Ammon's horn (tissue), 1 donor: ENCODE data around the gene PTPN5.
A peak's percentile ranks its signal among the peaks of the same experiment; 100 is the strongest.
"Not testable (repeated sequence)": the region's sequence is repeated elsewhere in the genome, so short reads cannot be mapped to it uniquely, and the experiment has no call there.

Source experiments
- DNase-seq: peaks from one replicate; pipeline ENCODE4 v3.0.0-alpha.2; 2016; ENCODE audit warnings: low spot score

PTPN5 gene

DNA sequence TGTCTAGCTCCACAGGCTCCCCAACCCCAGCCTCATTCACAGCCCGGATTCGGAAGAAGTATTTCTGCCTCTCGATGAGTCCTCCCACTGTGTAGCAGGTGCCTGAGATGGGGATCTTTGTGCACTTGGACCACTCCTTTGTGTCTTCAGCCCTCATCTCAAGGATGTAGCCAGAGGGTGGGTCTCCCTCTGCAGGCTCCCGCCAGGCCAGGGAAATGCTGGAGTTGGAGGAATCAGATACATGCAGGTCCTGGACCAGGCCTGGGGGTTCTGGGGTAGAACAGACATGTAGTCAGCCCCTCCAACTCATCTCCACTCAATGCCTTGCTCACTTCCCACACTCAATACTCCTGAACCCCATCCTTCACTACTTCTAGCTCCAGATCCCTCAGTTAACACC lies 82.2 kb downstream of the PTPN5 start:
- no peak for DNase-seq

GRCh38 chr11:18707811-18708340 lies 83.7 kb downstream of the PTPN5 start:
- DNase-seq, result no peak

DNA sequence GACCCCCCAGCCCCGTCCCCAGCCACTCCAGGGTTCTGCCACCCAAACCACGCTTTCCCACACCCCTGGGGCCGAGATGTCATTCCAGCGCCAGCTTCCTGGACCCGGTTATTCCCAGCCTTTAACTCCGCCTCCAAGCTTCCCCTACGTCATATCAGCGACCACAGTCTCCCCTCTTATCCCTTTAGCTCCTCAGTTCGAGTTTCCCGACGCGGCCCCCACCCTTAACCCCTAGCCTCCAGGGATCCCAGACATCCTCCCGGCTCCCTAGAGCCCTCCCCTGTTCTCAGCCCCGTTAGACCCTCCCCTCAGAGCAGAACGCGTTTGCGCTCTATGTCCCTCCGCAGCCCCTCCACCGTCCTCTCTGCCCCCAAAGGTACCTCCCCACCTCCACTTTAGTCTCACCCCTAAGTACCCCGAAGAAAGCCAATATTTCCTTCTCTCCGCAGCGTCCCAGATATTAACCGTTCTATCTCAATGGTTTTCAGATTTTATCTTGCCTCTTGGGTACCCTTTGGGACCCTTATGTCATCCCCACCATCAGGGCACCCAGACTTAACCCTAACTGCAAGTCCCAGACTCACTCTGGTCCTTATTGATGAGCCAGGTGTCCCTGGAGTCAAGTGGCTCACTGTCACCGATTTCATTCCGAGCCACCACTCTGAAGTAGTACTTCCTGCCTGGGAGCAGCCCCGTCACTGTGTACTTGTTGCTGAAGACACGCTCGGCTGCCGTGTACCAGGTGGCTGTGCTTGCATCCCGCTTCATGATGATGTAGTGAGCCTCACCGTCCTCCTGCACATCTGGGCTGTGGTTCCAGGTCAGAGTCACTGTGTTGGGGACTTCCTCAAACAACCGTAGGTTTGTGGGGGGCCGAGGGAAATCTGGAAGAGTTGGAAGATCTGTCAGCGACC lies 85.0 kb downstream of the PTPN5 start:
- peak; percentile 61 for DNase-seq

- peak; percentile 48 for DNase-seq
Measured at GRCh38 chr11:18705651-18706281, 85.8 kb downstream of the PTPN5 start.

- DNase-seq, result no peak
Measured at GRCh38 chr11:18704698-18705097, 86.9 kb downstream of the PTPN5 start.

DNA sequence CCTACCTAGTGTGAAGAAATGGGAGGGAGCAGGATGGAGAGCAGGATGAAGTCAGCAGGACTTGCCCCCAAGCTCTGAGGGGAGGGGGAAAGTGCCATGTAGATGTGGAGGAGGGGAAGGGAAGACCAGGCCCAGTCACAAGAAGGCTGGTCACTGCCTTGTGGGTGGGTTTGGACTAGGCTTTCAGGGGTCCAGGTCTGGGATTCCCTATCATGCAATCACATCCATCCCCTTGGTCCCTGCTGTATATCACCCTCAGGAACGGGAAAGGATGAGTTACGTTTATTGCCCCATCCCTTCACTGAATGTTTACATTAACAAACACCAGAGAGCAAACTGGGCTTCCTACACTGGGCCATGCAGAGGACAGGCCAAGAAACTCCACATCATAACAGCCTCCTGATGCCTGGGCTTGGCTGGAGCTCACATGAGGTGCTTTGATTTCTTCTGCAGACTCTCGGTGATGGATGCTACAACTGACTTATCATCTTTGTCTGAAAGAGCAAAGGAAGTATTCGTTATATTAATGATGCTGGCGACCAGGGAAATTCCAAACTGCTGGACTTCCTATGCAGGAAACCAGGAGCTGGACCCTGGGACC lies 87.5 kb downstream of the PTPN5 start:
- DNase-seq, result no peak

DNA sequence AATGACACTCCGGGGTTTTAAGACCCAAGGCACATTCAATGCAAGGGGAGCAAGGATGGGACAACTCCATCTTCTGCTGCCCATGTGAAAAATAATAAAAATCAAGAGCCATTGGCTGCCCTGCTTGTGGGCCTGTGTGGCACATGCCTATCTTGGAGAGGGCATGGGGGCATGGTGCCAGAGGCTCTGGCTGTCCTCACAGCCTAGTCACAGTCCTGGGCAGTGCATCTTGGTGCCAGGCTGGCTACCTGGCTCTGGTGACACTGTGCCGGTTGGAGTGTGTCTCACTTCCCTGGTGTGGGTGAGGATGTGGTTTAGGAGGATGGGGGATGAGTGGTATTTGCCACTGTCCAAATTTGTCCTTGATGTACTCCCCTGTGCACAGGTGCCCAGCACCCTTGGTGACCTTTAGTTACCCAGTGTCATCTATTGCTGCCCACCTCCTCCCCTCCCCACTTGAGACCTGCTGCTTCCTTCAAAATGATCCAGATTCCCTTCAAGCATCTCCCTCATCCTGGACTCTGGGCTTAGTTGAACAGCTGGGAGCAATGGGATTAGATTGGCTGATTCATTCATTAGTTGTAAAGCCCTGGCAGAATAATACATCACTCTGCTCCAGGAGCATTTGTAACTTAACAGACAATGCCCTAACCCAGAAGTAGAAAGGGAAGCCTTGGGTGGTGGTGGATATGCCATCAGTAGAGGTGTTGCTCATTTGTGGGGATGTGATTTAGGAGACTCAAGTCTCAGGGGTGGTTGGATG lies 88.4 kb downstream of the PTPN5 start:
- no peak for DNase-seq

GRCh38 chr11:18701614-18702216 lies 89.9 kb downstream of the PTPN5 start:
- DNase-seq, result no peak

GRCh38 chr11:18700872-18701271 lies 90.7 kb downstream of the PTPN5 start:
- no peak for DNase-seq

DNA sequence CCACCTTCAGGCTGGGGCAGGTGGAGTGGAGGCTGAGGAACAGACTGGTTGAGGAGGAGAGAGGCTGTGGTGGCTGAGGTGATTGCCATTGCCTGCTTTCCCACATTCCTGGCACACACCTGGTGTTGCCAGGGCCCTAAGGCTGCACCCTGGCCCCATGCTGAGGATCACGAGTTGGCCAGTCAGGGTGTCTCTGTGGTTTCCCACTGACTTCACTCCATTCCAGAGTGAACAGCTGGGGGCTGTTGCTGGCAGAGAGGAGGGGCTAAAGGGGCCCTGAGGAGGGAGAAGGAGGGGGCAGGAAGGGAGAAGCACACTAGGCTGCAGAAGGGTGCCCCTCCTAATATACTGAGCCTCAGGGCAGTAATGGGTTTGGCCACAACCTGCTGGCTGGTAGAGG lies 91.2 kb downstream of the PTPN5 start:
- peak; percentile 50 for DNase-seq

- peak; percentile 71 for DNase-seq
Measured at GRCh38 chr11:18699848-18700261, 91.7 kb downstream of the PTPN5 start.

GRCh38 chr11:18699269-18699596 lies 92.4 kb downstream of the PTPN5 start:
- DNase-seq, result no peak

- peak; percentile 89 for DNase-seq
Measured at GRCh38 chr11:18698341-18699268, 93.0 kb downstream of the PTPN5 start, which contains the start of gene TMEM86A. Gene TMEM86A (plus strand): TSS chr11:18698779. CDS start chr11:18698887, 108 bp downstream.

GRCh38 chr11:18697576-18697975 lies 94.0 kb downstream of the PTPN5 start:
- DNase-seq, result no peak

GRCh38 chr11:18696638-18697225 lies 94.9 kb downstream of the PTPN5 start:
- DNase-seq, result no peak

DNA sequence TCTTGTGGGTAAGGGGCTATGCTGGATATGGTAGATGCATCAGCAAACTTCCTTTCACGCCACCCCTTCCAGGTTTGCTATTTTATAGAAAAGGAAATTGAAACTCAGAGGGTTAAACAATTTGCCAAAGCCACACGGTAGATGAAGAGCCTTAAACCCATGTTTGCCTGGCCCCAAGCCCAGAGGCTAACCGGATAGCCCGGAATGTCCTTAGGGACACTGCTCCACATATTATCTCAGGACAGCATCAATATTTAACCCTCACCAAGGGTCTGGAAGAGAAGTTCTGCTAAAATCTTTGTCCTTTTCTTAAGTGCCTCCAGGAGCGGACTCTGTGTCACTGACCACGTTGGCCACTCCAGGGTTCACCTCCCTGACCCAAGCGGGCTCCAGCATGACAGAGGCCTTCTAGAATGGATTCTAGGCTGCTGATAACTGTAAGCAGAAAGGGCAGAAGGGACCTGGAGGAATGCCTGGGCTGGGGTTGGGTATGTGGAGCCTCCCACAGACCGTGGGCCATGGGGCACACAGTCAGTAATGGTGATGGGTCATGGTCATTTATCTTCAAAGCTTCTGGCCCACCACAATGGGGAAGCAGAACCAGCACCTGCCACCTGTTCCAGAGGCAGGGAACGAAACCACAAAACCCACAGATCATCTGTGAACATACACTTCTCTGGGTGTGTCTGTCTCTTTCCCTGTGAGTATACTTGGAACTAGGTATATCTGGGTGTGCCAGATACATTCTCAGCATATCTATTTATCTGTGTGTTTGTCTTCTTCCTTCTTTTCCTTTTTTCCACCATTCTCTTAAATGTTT lies 98.4 kb downstream of the PTPN5 start:
- no peak for DNase-seq

DNA sequence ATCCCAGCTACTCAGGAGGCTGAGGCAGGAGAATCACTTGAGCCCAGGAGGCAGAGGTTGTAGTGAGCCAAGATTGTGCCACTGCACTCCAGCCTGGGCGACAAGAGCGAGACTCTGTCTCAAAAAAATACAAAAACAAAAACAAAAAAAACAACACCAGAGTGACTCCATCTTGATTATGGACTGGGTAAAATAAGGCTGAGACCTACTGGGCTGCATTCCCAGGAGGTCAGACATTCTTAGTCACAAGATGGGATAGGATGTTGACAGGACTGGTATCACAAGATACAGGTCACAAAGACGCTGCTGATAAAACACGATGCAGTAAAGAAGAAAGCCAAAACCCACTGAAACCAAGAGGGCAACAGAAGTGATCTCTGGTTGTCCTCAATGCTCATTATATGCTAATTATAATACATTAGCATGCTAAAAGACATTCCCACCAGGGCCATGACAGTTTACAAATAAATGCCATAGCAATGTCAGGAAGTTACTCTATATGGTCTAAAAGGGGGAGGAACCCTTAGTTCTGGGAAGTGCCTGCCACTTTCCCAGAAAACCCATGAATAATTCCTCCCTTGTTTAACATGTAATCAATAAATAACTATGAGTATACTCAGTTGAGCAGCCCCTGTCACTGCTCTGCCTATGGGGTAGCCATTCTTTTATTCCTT lies 100.0 kb downstream of the PTPN5 start:
- not testable (repeated sequence) for DNase-seq

DNA sequence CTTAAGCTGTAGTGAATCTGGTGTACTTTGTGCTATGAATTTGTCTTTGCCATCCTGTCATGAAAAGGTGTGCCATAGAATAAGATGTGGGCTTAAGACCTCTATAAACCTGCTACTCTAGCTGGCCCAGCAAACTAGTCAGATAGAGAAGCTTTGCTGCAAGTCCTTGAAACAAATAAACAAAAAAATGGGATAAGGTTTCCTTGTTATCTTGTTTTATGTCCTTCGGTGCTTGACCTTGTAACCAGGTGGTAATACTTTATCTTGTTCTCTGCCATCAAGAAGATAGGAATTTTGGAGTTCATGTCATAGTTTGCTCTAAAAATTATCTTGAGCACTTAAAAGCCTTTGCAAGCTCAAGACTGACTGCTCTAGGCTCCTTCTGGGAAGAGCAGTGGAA lies 107.3 kb downstream of the PTPN5 start:
- no peak for DNase-seq

GRCh38 chr11:18682466-18682865 lies 109.1 kb downstream of the PTPN5 start:
- DNase-seq, result no peak
